GM21381 (cell line): Measurements from ENCODE around the gene SDC3.

ENCODE experiments used
- ATAC-seq: cut with Tn5 transposase; IDR thresholded peaks from one replicate; pipeline ENCODE4 v1.9.1; 2021; ENCODE audit warnings: mild to moderate bottlenecking, moderate library complexity; ENCODE audit not compliant: unreplicated experiment

SDC3 gene

DNA sequence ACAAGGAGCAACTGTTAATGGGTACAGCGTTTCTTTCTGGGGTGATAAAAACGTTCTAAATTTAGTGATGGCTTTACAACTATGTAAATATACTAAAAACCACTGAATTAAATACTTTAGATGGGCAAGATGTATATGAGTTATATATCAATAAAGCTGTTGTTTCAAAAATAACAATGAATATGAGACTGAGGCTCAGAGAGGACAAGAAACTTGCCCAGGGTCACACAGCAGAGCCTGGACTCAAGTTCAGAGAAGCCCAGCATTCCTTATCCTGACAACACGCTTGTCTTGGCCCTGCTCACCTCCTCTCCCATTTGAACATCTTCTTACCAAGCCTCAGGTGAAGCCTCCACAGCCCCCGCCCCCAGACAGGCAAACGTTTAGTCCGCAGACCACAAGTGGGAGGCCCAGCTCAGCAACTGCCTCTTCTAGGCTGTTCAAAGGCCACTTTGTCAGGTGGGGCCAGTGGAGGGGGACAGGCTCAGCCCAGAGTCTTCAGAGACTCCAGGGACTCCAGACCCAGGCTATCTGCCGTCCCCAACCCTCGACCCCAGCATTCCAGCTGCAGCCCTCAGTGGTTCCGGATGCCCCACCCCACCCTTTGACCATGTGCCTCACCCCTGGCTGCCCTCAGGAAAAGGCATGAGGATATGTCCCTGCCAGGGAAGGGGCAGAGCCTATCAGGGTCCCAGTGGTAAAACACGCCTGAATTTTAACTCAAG lies 17.9 kb downstream of the SDC3 start:
- ATAC-seq: no peak

DNA sequence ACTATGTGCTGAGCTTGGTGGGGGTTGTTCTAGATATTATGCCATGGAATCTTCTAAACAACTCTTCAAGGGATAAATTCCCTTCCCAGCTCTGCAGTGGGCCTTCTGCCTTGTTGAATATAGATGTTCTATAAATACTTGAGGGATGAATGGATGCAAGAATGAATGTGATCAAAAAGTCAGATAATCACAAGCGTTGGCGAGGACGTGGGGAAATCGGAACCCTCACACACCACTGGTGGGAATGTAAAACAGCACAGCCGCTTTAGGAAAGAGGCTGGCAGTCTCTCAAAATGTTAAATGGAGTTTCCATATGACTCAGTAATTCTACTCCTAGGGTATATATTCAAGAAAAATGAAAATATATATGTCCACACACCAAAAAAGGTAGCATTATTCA lies 19.0 kb downstream of the SDC3 start:
- ATAC-seq: no peak

DNA sequence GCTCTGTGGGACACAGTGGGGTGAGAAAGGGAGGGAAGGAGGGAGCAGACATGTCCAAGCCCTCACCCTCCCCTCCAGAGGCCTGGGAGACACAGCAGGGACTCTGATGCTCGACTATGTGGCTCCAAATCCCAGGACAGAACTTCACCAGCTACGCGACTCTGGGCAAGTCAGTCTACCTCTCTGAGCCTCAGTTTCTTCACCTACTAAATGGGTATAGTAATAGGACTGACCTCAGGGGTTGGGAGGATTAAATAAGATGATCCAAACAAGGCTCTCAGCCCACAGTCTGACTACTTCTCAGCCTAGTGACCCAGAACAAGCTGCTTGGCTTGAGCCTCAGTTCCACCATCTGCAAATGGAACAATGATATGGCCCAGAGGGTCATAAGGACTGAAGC lies 19.6 kb downstream of the SDC3 start:
- ATAC-seq: no peak

DNA sequence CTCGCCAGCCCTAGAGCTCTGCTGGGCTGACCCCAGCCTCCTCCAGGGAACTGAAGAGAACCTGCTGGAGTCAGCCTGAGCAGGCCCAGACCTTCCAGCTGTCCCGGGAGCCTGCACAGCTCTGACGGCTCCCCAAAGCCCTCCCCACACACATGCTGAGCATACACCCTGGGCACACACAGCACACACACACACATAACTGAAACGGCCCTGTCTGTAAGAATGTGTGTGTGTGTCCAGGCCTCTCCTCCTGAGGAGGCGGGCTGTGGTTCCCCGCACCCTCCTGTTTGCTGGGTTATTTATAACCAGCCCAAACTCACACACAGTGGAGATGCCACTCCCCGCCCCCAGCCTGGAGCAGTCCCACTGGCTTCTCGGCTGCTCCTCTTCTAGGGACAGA lies 20.2 kb downstream of the SDC3 start:
- no peak for ATAC-seq

DNA sequence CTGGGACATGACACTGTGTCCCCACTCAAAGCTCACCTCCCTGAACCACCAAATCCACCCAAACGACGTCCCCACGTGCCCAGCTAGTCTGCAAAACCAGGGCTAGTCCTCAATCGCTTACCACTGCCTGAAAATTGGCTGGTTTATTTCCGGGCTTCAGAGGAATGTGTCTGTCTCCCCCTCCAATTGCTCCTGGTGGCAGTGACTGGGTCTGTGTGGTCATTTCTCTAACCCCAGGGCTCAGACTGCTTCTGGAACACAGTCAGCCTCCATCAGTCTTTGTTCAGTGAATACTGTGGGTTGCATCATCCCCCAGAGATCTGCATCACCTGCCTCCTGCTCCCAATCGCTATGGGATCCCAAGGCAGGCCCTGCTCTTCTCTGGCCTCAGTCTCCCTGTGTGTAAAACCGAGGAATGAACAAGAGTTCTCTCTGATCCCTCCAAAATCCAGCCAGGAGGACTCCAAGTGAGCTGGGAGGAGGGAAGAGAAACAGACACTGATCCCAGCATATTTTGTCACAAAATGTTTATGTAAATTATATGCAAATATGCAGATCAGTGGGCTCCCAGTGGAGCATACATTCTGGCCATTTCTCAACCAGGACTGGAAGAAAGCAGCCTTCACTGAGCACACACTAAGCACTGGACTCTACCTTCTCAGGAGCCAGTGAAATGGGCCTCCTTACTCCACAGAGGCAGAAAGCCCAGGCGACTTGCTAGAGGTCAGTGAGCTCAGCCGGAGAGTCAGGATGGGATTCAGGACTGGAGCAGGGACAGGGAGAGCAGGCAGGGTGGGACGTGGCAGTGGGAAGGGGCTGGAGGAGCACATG lies 20.9 kb downstream of the SDC3 start:
- no peak for ATAC-seq

DNA sequence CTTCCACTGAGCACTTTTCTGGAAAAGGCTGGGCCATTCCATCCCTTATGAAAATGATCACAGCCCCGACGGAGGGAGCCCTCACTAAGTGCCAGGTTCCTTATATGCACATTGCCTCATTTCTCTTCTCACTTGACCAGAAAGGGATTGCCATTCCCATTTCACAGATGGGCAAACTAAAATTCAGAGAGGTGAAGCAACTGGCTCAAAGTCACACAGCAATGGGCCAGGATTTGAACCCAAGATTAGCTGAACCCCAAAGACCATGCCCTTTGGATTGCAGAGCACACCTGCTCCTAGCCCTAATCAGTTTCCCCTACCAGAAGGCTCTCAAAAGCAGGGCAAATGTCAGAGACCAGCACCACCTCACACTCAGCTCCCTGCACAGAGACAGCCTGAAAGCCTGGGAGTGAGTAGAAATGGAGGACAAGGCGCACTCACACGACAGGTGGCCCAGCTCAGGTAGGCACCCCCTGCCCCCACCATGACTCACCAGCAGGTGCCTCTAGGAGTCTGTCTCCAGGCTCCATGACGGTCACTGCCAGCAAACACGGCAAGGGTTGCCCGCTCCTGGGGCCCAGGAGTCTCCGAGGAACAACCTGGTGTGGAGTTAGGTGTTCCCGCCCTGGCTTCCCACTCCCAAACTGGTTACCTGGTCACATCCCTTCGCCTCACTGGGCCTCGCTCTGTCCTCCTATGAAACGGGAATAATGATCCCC lies 21.7 kb downstream of the SDC3 start:
- ATAC-seq: no peak

DNA sequence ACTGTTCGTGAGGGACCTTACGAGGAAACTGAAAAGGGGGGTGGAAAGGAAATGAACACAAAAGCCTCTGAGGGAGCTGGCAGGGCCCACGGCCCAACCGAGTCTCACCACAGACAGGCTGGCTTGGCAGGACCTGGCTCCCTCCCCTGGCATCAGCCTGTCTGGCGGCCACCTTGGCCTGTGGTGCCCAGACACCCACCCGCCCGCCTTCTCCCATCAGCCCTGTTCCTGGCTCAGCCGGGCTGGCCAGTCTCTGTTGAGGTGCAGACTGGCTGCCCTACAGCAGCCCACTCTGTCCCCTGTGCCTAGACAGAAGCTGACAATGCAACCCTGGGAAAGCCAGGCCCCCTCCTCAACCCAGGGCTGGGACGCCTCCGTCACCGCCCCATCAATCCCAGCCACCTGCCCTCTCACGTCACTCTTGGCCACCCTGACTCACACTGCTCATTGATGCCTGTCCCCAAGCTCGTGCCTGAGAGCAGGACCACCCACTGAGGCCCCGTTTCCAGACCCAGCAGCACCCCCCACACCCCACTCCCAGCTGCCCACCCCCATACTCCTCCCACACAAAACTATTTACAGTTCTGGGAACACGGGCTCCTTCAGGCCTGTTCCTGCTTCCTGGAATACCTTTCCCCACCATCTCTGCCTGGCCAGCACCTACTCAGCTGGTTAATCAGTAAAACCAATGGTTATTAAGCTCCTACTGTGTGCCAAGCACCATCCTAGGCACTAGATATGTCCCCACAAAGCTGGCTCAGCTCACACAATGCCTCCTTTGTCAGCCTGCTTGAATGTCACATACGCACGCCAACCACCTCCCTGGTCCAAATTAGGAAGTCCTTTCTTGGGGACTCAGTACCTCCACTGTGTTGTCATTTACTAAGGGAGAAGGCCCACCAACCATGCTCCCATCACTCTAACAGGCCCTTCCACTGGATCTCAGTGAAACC lies 22.7 kb downstream of the SDC3 start:
- no peak for ATAC-seq

DNA sequence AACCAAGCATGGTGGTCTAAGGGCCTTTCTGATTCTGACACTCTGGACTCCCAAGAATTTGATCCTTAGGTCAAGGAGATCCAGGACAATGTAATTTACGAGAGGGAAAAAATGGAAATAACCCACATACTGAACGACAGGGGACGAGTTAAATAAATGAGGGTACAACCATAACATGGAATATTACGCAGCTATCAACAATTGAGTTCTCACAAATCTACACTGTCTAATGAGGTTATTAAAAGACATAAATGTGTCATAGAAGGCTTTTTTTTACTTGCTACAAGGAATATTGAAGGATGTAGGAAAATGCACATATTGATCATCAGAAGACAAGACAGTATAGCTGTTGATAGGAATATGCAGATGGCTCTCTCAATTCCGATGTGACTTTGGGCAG lies 23.8 kb downstream of the SDC3 start:
- no peak for ATAC-seq

DNA sequence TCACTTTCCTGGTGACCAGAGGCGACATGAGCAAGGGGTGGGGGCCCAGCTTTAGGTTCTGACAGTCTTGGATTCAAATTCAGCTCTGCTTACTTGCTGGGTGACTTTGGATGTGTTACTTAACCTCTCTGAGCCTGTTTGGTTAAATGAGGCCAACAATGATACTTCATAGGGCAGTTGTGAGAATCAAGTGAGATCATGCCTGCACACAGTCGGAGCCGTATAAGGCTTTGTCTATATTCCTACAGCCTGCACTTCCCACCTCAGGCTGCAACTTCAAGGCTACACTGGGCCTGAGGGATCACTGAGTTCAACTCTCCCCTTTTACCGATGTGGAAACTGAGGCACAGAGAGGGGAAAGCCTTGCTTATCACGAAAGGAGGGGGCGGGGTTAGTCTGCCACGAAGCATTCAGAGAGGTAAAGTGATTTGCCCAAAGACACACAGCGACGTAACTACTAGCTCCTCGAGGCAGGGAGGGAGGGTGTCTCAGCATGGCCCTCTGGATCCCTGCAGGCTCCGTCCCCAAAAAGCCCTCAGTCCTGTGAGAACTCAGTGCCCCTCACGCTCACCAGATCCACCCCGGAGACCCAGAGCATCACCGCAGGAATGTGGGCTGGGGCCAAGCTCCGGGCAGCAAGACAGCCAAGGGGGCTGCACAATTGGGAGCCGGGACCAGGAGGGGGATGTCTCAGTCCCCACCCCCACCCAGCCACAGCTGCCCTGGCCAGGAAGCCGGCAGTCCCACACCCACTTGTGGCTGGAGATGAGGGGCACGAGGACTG lies 25.0 kb downstream of the SDC3 start:
- no peak for ATAC-seq

DNA sequence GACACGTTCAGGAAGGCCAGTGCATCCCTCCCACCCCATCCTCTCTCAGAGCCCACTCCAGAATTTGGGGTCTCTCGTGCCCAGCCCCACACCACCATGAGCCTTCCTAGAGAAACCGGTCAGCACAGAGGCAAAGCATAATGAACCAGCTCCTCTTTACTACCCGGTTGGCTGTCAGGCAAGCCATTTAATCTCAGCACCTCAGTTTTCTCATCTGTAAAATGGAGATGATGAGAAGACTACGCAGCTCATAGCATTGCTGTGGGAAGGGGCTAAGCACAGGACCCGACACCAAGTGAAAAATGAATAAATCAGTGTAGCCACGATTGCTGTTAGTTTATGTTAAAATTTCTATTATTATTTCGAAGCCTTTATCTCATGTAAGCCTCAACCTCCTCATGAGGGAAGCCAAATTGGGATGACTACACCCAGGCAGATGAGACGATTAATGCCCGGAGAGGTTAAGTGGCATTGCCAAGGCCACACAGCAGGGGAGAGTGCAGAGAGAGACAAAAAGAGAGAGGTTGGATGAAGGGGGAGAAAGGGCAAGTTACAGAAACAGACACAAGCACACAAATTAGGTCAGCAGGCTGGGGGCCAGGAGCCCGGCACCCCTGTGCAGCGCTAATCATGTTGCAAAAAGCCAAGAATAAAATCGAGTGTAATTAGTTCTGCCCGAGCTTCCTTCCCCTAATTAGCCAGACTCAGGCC lies 25.7 kb downstream of the SDC3 start:
- no peak for ATAC-seq

DNA sequence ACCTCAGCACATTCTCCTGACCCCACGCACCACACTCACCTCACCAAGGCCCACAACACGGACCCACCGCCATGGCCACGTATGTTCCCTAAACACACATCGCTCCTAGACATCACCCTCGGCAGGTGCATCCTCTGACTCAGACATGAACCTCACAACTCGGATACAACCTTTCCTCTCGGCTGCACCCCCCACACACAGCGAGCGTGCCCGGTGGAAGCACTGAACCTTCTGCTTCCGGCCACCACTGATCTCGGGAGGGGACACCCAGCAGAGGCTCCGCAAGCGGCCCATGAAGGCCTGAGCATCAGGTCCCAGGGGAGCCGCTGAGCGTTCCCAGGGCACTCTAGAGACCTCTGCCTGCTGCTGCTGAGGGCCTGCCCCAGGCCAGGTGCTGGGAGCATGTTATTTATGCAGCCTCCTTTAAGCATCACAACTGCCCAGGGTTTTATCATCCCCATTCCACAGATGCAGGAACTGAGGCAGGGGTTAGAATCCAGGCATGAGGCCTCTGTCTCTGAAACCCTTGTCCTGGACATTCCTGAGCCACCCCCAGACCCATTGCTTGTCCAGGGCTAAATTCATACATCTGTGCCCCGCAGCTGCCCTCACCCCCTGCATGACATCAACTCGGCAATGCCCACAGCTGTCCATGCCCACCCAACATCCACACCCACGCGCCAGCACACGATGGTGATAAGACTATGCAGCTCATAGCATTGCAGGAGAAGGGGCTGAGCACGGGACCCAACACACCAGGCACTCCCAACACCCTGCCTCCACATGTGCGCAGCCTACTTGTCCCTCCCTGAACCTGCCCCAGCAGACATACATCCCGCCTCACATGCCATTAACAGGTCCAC lies 27.0 kb downstream of the SDC3 start:
- ATAC-seq: no peak

DNA sequence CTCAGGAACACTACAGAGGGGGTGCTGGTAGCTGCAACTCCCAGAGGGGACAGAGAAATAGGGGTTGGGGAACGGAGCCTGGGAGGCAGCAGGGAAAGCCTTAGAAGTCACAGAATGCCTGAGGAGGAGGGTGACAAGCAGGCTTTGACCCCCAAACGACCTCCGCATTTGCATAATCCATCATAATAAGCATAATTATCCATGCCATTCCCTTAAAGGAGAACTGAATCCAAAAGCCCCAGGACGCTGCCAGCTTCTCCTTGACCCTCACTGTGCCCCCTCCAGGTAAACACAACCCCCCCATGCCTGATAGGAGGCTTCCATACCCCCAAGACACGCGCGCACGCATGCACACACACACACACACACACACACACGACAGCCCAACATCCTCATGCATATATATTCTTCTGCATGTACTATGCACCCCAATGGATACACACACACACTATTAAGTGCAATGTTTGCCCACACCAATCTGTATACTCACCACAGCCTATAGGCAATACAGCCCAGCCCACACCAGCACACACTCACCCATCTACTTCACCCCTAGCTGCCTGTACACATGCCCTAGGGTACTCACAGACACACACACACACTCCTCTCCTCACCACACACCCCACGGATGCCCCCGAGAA lies 27.8 kb downstream of the SDC3 start:
- ATAC-seq: no peak

DNA sequence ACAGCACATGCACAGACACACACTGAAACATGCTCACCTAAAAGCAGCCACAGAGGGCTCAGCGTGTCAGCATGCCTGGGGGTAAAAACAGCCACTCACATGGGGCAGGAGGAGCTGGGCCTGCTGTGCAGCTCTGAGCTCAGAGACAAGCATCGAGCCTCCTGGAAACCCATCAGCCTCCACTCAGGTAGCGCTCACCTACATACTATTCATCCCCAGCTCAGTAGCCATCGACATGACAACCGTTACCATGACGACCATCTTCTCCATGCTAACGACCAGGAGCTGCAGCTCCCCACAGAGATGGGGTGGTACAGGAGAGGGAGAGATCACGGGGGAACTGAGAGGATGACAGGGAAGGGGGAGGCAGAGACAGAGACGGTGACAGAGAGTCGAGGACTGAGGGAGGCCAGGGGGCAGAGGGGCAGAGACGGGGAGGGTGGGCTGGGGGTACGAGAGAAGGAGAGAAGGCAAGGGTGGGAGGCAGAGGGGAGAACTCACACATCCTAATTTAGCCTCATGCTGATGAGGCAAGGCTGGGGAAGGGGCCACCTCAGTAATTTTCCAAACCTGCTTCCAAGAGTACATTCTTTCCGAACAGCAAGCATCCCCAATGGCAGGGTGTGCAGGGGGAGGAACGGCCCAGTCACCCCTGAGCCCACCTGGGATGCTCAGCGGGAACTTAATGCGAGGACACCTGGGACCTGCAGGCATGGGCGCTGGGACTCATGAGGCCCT lies 28.4 kb downstream of the SDC3 start:
- no peak for ATAC-seq

DNA sequence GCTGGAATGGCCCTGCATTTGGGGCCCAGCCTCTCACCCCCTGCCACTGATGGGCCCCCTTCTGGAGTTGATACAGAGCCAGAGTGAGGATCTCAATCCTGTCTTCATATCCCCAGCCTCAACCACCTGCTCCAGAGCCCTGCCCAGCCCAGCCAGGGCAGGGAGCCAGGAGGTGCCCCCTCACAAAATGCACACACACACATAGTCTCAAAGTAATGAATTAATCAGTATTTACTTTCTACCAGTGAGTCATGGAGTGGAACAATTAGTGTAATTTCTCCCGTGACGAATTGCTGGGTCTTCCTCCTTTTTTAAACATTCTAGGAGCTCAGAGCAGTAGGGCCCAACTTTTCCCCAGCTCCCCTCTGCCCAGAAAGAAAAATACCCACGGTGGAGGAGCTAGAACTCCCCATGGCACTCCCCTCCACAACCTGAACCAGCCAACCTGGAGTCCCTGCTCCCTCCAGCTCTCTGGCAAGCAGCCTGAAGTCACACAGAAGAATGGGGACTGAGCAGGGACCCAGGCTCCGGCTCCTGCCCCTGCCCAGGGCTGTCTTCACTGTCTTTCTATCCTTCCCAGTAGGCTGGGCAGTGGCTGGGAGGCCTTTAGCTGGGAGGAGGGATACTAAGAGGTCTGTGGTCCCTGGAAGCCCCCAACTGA lies 29.3 kb downstream of the SDC3 start:
- ATAC-seq: no peak

DNA sequence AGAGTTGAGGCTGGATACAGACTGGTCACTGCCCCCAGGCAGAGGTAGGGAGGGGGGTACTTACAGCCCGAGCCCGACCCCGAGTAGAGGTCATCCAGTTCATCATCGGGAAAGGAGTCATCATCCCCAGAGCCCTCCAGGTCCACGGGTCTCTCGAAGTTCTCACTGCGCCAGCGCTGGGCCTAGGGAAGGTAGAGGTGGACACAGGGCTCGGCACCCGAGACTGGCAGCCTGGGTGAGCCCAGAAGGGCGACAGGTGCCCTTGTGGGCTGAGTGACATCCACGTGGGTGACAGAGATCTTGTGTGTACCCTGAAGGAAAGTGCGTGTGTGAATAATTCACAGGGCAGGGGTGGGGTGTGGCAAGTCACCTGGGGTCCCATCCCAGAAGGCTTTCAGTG lies 30.0 kb downstream of the SDC3 start:
- no peak for ATAC-seq

DNA sequence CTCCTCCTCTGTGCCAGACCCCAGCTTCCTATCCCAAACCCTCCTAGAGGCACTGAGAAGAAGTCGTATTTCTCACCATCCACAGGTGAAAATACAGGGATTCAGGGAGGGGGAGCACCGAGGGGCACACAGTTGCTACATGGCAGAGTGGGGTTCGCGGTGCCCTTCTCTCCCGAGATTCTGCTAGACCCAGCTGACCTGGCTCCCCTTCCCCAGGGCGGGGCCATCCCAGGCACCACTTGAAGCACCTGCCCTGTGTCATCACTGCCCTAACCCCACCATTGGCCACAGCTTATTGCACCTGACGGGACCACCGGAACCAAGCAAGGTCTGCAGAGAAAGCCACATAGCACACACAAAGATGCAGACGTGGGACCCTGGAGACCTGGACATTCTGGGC lies 30.5 kb downstream of the SDC3 start:
- no peak for ATAC-seq
